Neural cell (in vitro differentiated cells): ENCODE measurements around the gene AFG1L.

Experiments
- EZH2 ChIP-seq: fragments of 200-600, 300-800 bp; shearing (Covaris generic), sonication (generic); IDR thresholded peaks from 2 replicates; pipeline ENCODE4 v1.6.1; 2014; ENCODE audit warnings: antibody characterized with exemption, low read length, borderline replicate concordance, mild to moderate bottlenecking; ENCODE audit not compliant: insufficient read depth, poor library complexity, severe bottlenecking
- POLR2AphosphoS5 ChIP-seq: IDR thresholded peaks from 2 replicates; pipeline ENCODE4 v1.6.1; 2012
- TF ChIP-seq, protein P1 (sequence below): fragments of 450-650 bp; IDR thresholded peaks from 2 replicates; pipeline ENCODE4 v1.5.1; 2014; ENCODE audit warnings: antibody characterized with exemption, mild to moderate bottlenecking, moderate library complexity; ENCODE audit not compliant: poor library complexity, severe bottlenecking
- TF ChIP-seq, protein P2 (sequence below): IDR thresholded peaks from 2 replicates; pipeline ENCODE4 v1.6.1; 2012; ENCODE audit warnings: borderline replicate concordance

DNA sequence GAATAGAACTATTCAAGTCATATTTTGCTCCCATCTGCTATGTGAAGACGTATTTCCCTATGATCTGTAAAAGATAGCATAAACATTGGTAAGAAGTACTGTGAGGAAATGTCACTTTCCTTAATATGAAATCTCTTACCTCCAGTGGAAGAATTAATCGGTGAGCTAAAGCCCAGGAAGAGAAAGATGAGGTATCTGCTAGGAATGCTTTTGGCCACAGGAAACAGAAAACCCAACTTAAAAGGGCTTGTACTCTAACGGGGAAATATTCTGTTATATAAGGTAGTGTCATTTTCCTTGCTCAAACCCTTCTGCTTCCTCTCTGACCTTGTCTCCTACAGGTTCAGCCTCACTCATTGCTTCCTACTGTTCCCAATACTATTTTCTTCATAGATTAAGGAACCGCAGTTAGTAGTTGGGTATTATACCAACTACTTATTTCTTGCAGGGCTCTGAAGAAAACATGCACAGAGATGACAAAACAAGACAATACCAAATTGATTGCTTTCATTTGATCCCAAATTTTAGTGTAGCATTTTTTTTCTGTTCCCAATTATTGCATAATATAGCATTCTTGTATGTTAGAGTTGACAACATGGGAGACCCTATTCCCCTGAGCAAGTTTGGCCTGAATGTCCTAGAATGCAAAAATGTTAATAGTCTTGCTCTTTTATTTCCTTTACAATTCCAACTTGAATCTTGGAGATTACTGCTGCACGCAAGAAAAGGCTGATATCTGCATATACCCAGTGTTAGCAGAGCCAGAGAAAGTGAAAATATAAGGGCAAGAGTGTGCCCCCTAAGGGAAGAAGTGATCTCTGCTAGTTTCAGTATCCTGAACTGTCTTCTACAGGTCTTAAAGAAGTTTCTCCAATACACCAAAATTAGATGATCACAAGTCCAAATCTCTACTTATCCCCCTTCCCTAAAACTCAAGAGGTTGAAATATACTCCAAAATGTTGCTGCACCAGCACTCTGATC lies 65.3 kb downstream of the AFG1L start:
- TF ChIP-seq EZH2, result no peak
- TF ChIP-seq, protein P1, sequence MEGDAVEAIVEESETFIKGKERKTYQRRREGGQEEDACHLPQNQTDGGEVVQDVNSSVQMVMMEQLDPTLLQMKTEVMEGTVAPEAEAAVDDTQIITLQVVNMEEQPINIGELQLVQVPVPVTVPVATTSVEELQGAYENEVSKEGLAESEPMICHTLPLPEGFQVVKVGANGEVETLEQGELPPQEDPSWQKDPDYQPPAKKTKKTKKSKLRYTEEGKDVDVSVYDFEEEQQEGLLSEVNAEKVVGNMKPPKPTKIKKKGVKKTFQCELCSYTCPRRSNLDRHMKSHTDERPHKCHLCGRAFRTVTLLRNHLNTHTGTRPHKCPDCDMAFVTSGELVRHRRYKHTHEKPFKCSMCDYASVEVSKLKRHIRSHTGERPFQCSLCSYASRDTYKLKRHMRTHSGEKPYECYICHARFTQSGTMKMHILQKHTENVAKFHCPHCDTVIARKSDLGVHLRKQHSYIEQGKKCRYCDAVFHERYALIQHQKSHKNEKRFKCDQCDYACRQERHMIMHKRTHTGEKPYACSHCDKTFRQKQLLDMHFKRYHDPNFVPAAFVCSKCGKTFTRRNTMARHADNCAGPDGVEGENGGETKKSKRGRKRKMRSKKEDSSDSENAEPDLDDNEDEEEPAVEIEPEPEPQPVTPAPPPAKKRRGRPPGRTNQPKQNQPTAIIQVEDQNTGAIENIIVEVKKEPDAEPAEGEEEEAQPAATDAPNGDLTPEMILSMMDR, result no peak
- TF ChIP-seq POLR2AphosphoS5, result no peak
- TF ChIP-seq, protein P2, sequence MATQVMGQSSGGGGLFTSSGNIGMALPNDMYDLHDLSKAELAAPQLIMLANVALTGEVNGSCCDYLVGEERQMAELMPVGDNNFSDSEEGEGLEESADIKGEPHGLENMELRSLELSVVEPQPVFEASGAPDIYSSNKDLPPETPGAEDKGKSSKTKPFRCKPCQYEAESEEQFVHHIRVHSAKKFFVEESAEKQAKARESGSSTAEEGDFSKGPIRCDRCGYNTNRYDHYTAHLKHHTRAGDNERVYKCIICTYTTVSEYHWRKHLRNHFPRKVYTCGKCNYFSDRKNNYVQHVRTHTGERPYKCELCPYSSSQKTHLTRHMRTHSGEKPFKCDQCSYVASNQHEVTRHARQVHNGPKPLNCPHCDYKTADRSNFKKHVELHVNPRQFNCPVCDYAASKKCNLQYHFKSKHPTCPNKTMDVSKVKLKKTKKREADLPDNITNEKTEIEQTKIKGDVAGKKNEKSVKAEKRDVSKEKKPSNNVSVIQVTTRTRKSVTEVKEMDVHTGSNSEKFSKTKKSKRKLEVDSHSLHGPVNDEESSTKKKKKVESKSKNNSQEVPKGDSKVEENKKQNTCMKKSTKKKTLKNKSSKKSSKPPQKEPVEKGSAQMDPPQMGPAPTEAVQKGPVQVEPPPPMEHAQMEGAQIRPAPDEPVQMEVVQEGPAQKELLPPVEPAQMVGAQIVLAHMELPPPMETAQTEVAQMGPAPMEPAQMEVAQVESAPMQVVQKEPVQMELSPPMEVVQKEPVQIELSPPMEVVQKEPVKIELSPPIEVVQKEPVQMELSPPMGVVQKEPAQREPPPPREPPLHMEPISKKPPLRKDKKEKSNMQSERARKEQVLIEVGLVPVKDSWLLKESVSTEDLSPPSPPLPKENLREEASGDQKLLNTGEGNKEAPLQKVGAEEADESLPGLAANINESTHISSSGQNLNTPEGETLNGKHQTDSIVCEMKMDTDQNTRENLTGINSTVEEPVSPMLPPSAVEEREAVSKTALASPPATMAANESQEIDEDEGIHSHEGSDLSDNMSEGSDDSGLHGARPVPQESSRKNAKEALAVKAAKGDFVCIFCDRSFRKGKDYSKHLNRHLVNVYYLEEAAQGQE, result no peak
